ENCODE measurements around the gene MED19. TPM values are rescaled to one million over a fixed set of nuclear protein-coding genes. Genes with fewer than 3 reads are reported as not detected.

The MED19 gene
- total RNA-seq, 4 donors from 2014 or later, result 6.2 to 22.1 (median 12.0) TPM

DNA sequence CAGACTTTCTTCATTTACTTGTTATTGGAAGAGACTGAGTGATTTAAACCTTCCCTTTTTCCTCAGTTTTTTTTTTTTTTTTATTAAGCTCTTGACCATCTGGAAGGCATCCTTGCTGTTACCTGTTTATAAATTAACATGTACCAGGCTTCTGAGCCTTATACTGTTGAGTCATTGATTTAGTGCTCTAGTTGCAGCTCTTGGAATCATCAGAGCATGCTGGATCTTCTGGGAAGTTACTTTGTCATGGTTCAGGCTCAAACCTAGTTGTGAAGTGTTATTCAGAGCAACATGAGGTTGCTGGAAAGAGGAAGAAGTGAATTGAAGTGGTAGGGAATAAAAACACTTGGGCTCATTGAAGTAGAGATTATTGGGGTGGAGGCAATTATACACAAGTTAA is 37.8 kb downstream of the MED19 start:
- H3K27me3 ChIP-seq, result no peaks in the 10 kb centered on the region
- H3K27ac ChIP-seq, result no peak overlapping the region
- no peak for DNase-seq
- H3K36me3 ChIP-seq, result peaks cover 0 to 28% (median 12%) of the 10 kb centered on the region in 4 donors
- TF ChIP-seq POLR2AphosphoS5 (IDR thresholded peaks at IDR 0.05) (no peak), EP300 (IDR thresholded peaks at IDR 0.05; ENCODE audit: low read depth) (no peak)
- TF ChIP-seq, protein P1, sequence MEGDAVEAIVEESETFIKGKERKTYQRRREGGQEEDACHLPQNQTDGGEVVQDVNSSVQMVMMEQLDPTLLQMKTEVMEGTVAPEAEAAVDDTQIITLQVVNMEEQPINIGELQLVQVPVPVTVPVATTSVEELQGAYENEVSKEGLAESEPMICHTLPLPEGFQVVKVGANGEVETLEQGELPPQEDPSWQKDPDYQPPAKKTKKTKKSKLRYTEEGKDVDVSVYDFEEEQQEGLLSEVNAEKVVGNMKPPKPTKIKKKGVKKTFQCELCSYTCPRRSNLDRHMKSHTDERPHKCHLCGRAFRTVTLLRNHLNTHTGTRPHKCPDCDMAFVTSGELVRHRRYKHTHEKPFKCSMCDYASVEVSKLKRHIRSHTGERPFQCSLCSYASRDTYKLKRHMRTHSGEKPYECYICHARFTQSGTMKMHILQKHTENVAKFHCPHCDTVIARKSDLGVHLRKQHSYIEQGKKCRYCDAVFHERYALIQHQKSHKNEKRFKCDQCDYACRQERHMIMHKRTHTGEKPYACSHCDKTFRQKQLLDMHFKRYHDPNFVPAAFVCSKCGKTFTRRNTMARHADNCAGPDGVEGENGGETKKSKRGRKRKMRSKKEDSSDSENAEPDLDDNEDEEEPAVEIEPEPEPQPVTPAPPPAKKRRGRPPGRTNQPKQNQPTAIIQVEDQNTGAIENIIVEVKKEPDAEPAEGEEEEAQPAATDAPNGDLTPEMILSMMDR (IDR thresholded peaks at IDR 0.05), result no peak
- intact Hi-C loops (cut with DNase I; ENCODE audit: low total_unique reads), result no loop called here
- no peaks in the 10 kb centered on the region for H3K9me3 ChIP-seq
- peaks cover 6 to 43% (median 10%) of the 10 kb centered on the region in 4 donors for H3K4me1 ChIP-seq
- in situ Hi-C loops (cut with MboI; ENCODE audit: low pct_ligation_motif_present in 1 of 4, low pct_unique_long_range_greater_than_20kb in 1 of 4, low sequenced_read_pairs in 3 of 4), result no loop called here
- H3K4me3 ChIP-seq, result no peak overlapping the region

DNA sequence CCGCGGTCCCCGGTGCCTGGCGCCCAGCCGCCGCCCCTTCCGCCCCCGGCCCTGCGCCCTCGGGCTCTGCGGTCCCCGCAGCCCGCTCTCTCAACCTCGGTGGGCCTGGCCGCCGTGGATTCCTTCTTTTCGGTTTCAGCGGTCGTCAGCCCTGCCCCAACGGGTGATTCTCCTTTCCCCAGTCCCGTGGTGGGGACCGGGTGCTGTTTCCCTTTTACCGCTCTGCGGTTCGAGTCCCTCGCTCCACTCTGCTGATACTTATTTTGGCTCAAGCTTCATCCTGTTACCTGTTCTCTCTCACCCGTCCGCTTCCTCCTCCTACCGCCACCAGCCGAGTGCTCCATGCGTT is 43.6 kb downstream of the MED19 start:
- intact Hi-C loops (cut with DNase I; ENCODE audit: low total_unique reads), result loop anchor here (10.0 kb wide), 1 partner anchor 344 kb away; the partner anchor contains the start of gene TNKS1BP1
- peak; percentile 40 for DNase-seq
- peak overlapping the region; percentile 67 to 96 (median 83) for H3K4me3 ChIP-seq
- WGBS, 2 donors (ENCODE audit: low coverage in 1 of 2), result 0 to 1% methylated on average over 14 to 28 of the region's 31 CpGs
- in situ Hi-C loops (cut with MboI; ENCODE audit: low pct_ligation_motif_present in 1 of 4, low pct_unique_long_range_greater_than_20kb in 1 of 4, low sequenced_read_pairs in 3 of 4), result no loop called here
- peaks cover 0 to 17% (median 6%) of the 10 kb centered on the region in 4 donors for H3K36me3 ChIP-seq
- peaks cover 11 to 25% (median 22%) of the 10 kb centered on the region in 4 donors for H3K4me1 ChIP-seq
- H3K27ac ChIP-seq, result peak overlapping the region; percentile 94 to 99 (median 98)
- H3K9me3 ChIP-seq, result no peaks in the 10 kb centered on the region
- TF ChIP-seq, protein P1 (IDR thresholded peaks at IDR 0.05), result no peak
- TF ChIP-seq POLR2A (IDR thresholded peaks at IDR 0.05), result no peak
- TF ChIP-seq POLR2AphosphoS5 (IDR thresholded peaks at IDR 0.05), result no peak
- no peak for TF ChIP-seq EP300 (IDR thresholded peaks at IDR 0.05; ENCODE audit: low read depth)
- no peaks in the 10 kb centered on the region for H3K27me3 ChIP-seq

DNA sequence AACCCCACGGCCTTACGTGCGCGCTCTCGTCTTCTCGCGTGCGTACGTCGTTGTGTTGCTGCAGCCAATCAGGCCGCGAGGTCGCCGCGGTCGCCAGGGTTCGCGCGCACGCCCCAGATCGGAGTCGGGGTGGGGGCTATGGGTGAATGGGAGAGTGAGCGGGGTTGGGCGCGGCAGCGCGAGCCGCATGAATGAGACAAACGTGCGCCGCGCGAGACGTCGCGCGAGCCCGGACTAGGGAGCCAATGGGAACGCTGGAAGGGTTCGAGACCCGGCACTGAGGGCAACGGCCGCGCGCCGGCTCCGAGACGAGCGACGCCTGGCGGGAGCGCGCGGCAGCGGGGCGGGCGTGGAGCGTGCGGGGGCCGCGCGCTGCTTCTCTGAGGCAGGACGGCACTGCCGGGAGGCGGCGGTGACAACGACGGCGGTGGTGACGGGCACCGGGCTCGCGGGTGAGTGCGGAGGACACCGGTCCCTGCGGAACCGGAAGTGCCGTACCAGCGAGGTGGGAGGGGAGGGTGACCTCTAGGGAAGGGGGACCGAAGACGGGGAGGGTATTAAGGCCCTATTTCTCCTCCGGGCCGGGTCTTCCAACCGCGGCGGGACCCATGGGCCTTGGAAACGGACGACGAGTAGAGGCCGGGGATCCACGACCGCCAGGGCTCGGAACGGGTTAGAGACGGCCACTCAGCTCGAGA is 44.1 kb downstream of the MED19 start, which contains the start of gene ZDHHC5:
Gene ZDHHC5, plus strand, starts transcription at position 379 of the 698 bp plus-strand sequence. CDS start 4,977 bp downstream, outside the sequence.
- Histone ChIP-seq H3K4me3 (peak within 1 kb of the TSS; percentile 67 to 96 (median 83)), H3K27me3 (no peaks in the 10 kb centered on the region), H3K4me1 (peaks cover 11 to 25% (median 22%) of the 10 kb centered on the region in 4 donors), H3K36me3 (peaks cover 0 to 12% (median 5%) of the 10 kb centered on the region in 4 donors), H3K9me3 (no peaks in the 10 kb centered on the region), H3K27ac (peak within 1 kb of the TSS; percentile 94 to 99 (median 98))
- WGBS, 2 donors (ENCODE audit: low coverage in 1 of 2), result 1% methylated on average over 61 of the region's 96 CpGs; no CpG with 5 or more reads in 1 of the 2 donors
- intact Hi-C loops (cut with DNase I; ENCODE audit: low total_unique reads) (loop anchor here (10.0 kb wide), 1 partner anchor 343 kb away; the partner anchor contains the start of gene TNKS1BP1), in situ Hi-C loops (cut with MboI; ENCODE audit: low pct_ligation_motif_present in 1 of 4, low pct_unique_long_range_greater_than_20kb in 1 of 4, low sequenced_read_pairs in 3 of 4) (no loop called here)
- DNase-seq, result peak; percentile 99
- TF ChIP-seq EP300 (IDR thresholded peaks at IDR 0.05; ENCODE audit: low read depth), result no peak
- TF ChIP-seq POLR2A (IDR thresholded peaks at IDR 0.05), result peak; percentile 87
- TF ChIP-seq, protein P1 (IDR thresholded peaks at IDR 0.05), result peak in 4 of 5 experiments; percentile 28 to 63 (median 48)
- TF ChIP-seq POLR2AphosphoS5 (IDR thresholded peaks at IDR 0.05), result peak; percentile 31 to 90 (median 89)

DNA sequence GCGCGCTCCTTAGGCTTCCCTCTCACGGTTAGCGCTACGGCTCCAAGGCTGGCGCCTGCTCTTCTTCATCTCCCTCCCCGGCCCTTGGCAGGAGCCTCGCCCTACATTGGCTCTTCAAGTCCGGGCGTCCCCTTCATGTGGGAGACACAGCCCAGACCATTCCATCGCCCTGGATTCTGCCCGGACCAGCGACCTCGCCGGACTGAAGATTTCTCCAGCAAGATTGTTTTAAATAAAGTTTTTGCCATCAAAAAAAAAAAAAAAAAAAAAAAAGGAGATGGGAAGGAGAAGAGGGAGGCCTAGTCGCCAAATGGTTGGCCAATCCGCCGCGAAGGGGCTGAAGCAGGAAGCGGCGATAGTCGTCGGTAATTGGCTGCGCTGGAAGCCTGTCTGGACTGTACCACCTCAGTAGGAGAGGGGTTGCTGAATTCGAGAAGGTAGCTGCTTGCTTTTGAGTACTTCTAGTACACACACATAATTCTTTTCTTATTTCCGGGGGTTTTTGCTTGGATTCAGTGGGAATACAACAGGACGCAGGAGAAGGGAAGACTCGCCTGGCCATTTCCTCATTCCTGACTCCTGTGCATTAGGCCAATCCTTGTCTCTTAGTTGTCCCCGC is 44.8 kb downstream of the MED19 start:
- intact Hi-C loops (cut with DNase I; ENCODE audit: low total_unique reads) (loop anchor here (10.0 kb wide), 1 partner anchor 342 kb away; the partner anchor contains the start of gene TNKS1BP1), in situ Hi-C loops (cut with MboI; ENCODE audit: low pct_ligation_motif_present in 1 of 4, low pct_unique_long_range_greater_than_20kb in 1 of 4, low sequenced_read_pairs in 3 of 4) (no loop called here)
- Histone ChIP-seq H3K36me3 (peaks cover 0 to 9% (median 1%) of the 10 kb centered on the region in 4 donors), H3K4me1 (peaks cover 11 to 25% (median 22%) of the 10 kb centered on the region in 4 donors), H3K9me3 (no peaks in the 10 kb centered on the region), H3K27ac (peak overlapping the region; percentile 94 to 99 (median 98)), H3K27me3 (no peaks in the 10 kb centered on the region), H3K4me3 (peak overlapping the region; percentile 50 to 96 (median 71))
- TF ChIP-seq POLR2AphosphoS5 (IDR thresholded peaks at IDR 0.05) (peak in 2 of 3 donors; percentile 19 to 43), POLR2A (IDR thresholded peaks at IDR 0.05) (peak; percentile 35), EP300 (IDR thresholded peaks at IDR 0.05; ENCODE audit: low read depth) (no peak)
- TF ChIP-seq, protein P1 (IDR thresholded peaks at IDR 0.05), result no peak
- WGBS, 2 donors (ENCODE audit: low coverage in 1 of 2), result 0 to 2% methylated on average over 14 to 29 of the region's 29 CpGs
- DNase-seq, result peak; percentile 96

Measured in transverse colon (tissue), 4 donors.